A549 (cell line): ENCODE measurements around the gene XYLT1.

Experiments used
- CEBPB ChIP-seq, 2 experiments: fragments of >200 bp in 1 of 2; sonication (Bioruptor Twin) in 1 of 2; formaldehyde crosslinking in 1 of 2; IDR thresholded peaks; 2 replicates each; pipeline ENCODE4 v1.6.1; 2012 to 2016
- EP300 ChIP-seq, 2 experiments: fragments of >200 bp; sonication (Bioruptor Twin); formaldehyde crosslinking; IDR thresholded peaks; 2 replicates in 1 of 2; 3 replicates in 1 of 2; pipeline ENCODE4 v1.6.1; 2016 to 2017
- ESRRA ChIP-seq: fragments of 150-350 bp; IDR thresholded peaks from 2 replicates; pipeline ENCODE4 v1.6.1; 2014; ENCODE audit warnings: mild to moderate bottlenecking, low read length, borderline replicate concordance
- GATA3 ChIP-seq: IDR thresholded peaks from 2 replicates; pipeline ENCODE4 v1.6.1; 2012; ENCODE audit warnings: borderline replicate concordance
- KDM5A ChIP-seq: fragments of 200-600 bp; sonication (generic); IDR thresholded peaks from 2 replicates; pipeline ENCODE4 v1.6.1; 2016; ENCODE audit warnings: antibody characterized with exemption, mild to moderate bottlenecking
- MAFK ChIP-seq: fragments of 450-650 bp; IDR thresholded peaks from 2 replicates; pipeline ENCODE4 v1.6.1; 2014; ENCODE audit not compliant: partially characterized antibody
- MYC ChIP-seq: IDR thresholded peaks from 2 replicates; pipeline ENCODE4 v1.6.1; 2012; ENCODE audit warnings: mild to moderate bottlenecking, inconsistent platforms, low read length, improper control_type of control experiment, borderline replicate concordance
- PHF8 ChIP-seq: fragments of 200-600 bp; sonication (generic); IDR thresholded peaks from 2 replicates; pipeline ENCODE4 v1.6.1; 2016; ENCODE audit warnings: low read depth, mild to moderate bottlenecking, antibody characterized with exemption, moderate library complexity, borderline replicate concordance
- POLR2A ChIP-seq: IDR thresholded peaks from 2 replicates; pipeline ENCODE4 v1.6.1; 2012; ENCODE audit warnings: mild to moderate bottlenecking, low read length
- RFX5 ChIP-seq: fragments of 450-650 bp; IDR thresholded peaks from 2 replicates; pipeline ENCODE4 v1.7.1; 2014; ENCODE audit warnings: antibody characterized with exemption, mild to moderate bottlenecking, moderate library complexity
- TP53 ChIP-seq: fragments of 250-450 bp; sonication (Bioruptor Pico); IDR thresholded peaks from 2 replicates; pipeline ENCODE4 v1.5.0; 2021; ENCODE audit warnings: mild to moderate bottlenecking, moderate library complexity
- TF ChIP-seq, protein P1 (sequence below): IDR thresholded peaks from 2 replicates; pipeline ENCODE4 v1.6.1; 2012
- TF ChIP-seq, protein P2 (sequence below): fragments of >200 bp; sonication (Bioruptor Twin); formaldehyde crosslinking; IDR thresholded peaks from 3 replicates; pipeline ENCODE4 v1.5.1; 2016
- TF ChIP-seq, protein P3 (sequence below): fragments of 250-450 bp; sonication (Bioruptor Pico); IDR thresholded peaks from 2 replicates; pipeline ENCODE4 v1.5.0; 2021; ENCODE audit warnings: mild to moderate bottlenecking, moderate library complexity, borderline replicate concordance

DNA sequence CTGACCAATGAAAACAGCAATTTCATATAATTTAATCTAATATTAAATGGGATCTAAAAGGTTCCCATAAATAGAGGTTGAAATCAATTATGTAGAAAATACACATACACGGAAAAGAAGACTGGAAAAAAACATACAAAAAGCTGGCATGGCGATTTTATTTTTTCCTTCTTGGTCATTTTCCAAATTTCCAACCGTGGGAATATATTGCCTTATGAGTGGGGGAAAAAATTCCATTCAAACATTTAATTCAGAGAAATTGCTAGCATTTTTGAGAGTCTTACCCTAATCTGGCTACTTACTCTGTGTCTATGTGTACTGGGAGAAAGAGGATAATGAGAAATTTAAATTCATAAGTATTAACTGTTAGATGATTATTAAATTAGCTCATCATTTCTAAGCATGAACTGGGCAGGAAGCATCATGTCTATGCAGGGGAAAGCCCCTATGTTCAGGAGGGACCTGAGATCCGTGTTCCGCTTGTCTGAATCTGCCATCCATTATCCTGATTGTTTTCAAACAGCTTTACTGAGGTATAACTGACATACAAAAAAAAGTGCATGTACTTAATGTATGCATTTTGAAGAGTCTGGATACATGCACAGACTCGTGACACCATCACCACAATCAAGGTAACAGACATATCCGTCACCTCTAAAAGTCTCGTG lies 145.2 kb downstream of the XYLT1 start:
- TF ChIP-seq, protein P1, sequence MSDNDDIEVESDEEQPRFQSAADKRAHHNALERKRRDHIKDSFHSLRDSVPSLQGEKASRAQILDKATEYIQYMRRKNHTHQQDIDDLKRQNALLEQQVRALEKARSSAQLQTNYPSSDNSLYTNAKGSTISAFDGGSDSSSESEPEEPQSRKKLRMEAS, result no peak
- TF ChIP-seq, protein P2, sequence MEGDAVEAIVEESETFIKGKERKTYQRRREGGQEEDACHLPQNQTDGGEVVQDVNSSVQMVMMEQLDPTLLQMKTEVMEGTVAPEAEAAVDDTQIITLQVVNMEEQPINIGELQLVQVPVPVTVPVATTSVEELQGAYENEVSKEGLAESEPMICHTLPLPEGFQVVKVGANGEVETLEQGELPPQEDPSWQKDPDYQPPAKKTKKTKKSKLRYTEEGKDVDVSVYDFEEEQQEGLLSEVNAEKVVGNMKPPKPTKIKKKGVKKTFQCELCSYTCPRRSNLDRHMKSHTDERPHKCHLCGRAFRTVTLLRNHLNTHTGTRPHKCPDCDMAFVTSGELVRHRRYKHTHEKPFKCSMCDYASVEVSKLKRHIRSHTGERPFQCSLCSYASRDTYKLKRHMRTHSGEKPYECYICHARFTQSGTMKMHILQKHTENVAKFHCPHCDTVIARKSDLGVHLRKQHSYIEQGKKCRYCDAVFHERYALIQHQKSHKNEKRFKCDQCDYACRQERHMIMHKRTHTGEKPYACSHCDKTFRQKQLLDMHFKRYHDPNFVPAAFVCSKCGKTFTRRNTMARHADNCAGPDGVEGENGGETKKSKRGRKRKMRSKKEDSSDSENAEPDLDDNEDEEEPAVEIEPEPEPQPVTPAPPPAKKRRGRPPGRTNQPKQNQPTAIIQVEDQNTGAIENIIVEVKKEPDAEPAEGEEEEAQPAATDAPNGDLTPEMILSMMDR, result no peak
- TF ChIP-seq ESRRA, result no peak
- TF ChIP-seq CEBPB (IDR thresholded peaks at IDR 0.05), result no peak
- no peak for TF ChIP-seq MAFK
- TF ChIP-seq MYC, result no peak
- no peak for TF ChIP-seq POLR2A
- TF ChIP-seq, protein P3, sequence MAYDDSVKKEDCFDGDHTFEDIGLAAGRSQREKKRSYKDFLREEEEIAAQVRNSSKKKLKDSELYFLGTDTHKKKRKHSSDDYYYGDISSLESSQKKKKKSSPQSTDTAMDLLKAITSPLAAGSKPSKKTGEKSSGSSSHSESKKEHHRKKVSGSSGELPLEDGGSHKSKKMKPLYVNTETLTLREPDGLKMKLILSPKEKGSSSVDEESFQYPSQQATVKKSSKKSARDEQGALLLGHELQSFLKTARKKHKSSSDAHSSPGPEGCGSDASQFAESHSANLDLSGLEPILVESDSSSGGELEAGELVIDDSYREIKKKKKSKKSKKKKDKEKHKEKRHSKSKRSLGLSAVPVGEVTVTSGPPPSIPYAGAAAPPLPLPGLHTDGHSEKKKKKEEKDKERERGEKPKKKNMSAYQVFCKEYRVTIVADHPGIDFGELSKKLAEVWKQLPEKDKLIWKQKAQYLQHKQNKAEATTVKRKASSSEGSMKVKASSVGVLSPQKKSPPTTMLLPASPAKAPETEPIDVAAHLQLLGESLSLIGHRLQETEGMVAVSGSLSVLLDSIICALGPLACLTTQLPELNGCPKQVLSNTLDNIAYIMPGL (CRISPR knock-in tag), result no peak
- TF ChIP-seq PHF8, result no peak
- no peak for TF ChIP-seq KDM5A
- TF ChIP-seq GATA3, result no peak
- TF ChIP-seq RFX5, result no peak
- TF ChIP-seq EP300 (IDR thresholded peaks at IDR 0.05), result no peak
- no peak for TF ChIP-seq TP53 (CRISPR knock-in tag)
